SU-DHL-6 (cell line): ENCODE measurements around the gene TFPT.

Experiments used
- EZH2phosphoT487 ChIP-seq: fragments of 200-600 bp; sonication (generic), shearing (Covaris generic); conservative IDR thresholded peaks from 2 replicates; pipeline ENCODE4 v1.6.1; 2018; ENCODE audit warnings: mild to moderate bottlenecking, antibody characterized with exemption, low read length, moderate library complexity, mixed read lengths
- TF ChIP-seq, protein P1 (sequence below): fragments of 200-600 bp; sonication (generic); IDR thresholded peaks from one replicate; pipeline ENCODE4 v1.5.1; 2017; ENCODE audit warnings: antibody characterized with exemption, mild to moderate bottlenecking, low read length, moderate library complexity; ENCODE audit not compliant: insufficient read depth, poor library complexity, severe bottlenecking

DNA sequence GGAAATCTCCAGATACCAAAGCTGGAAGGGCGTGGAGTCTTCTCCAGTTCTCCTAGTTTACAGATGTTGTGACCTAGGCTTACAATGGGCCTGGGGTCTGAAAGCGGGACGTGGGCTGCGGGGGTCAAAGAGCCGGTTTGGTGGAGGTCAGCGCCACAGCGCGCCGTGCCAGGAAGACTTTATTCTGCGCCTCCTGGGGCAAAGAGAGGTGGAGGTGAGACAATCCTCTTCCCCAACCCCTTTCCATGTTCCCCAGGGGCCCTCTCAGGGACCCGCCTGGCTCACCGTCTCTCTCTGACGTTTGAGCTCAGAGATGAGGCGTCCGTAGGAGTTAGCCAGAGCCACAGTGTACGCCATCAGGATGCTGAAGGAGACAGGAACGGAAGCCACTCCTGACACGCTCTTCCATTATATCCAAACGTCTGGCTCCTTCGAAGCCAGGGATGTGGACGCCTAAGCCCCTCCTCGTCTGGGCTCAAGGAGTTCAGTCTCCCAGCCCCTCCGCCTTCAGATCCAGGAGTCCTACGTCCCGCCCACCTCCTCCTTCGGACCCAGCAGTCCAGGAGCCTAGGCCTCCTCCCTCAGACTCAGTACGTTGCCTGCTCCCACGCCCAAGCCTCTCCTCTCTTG lies 44.8 kb upstream of the TFPT start:
- TF ChIP-seq, protein P1, sequence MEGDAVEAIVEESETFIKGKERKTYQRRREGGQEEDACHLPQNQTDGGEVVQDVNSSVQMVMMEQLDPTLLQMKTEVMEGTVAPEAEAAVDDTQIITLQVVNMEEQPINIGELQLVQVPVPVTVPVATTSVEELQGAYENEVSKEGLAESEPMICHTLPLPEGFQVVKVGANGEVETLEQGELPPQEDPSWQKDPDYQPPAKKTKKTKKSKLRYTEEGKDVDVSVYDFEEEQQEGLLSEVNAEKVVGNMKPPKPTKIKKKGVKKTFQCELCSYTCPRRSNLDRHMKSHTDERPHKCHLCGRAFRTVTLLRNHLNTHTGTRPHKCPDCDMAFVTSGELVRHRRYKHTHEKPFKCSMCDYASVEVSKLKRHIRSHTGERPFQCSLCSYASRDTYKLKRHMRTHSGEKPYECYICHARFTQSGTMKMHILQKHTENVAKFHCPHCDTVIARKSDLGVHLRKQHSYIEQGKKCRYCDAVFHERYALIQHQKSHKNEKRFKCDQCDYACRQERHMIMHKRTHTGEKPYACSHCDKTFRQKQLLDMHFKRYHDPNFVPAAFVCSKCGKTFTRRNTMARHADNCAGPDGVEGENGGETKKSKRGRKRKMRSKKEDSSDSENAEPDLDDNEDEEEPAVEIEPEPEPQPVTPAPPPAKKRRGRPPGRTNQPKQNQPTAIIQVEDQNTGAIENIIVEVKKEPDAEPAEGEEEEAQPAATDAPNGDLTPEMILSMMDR = no peak
- no peak for TF ChIP-seq EZH2phosphoT487
